Nephron (organoid): Measurements from ENCODE around the gene MAP4K4.

Source experiments
- H3K27ac Mint-ChIP-seq, 3 experiments: 2 replicates each; pipeline ENCODE4 v1.8.0; 2020; ENCODE audit warnings: mixed read lengths in 3 of 3, mild to moderate bottlenecking in 2 of 3, moderate library complexity in 1 of 3
- H3K27me3 Mint-ChIP-seq: 2 replicates; pipeline ENCODE4 v1.8.0; 2021; ENCODE audit warnings: low read depth, mild to moderate bottlenecking, moderate library complexity, mixed read lengths
- H3K36me3 Mint-ChIP-seq: 2 replicates; pipeline ENCODE4 v1.8.0; 2020; ENCODE audit warnings: low read depth, mixed read lengths
- H3K4me1 Mint-ChIP-seq: 2 replicates; pipeline ENCODE4 v1.8.0; 2020; ENCODE audit warnings: mixed read lengths
- H3K4me3 Mint-ChIP-seq, 3 experiments: 2 replicates each; pipeline ENCODE4 v1.8.0; 2020; ENCODE audit warnings: mild to moderate bottlenecking in 3 of 3, mixed read lengths in 3 of 3, moderate library complexity in 2 of 3
- H3K9me3 Mint-ChIP-seq: 2 replicates; pipeline ENCODE4 v1.8.0; 2020; ENCODE audit warnings: mixed read lengths
- TF ChIP-seq, protein P1 (sequence below), 3 experiments: fragments of 200-600 bp; sonication (generic); IDR thresholded peaks; one replicate each; pipeline ENCODE4 v1.5.0; 2021; ENCODE audit warnings: antibody characterized with exemption in 3 of 3; ENCODE audit not compliant: unreplicated experiment in 3 of 3

Gene MAP4K4

DNA sequence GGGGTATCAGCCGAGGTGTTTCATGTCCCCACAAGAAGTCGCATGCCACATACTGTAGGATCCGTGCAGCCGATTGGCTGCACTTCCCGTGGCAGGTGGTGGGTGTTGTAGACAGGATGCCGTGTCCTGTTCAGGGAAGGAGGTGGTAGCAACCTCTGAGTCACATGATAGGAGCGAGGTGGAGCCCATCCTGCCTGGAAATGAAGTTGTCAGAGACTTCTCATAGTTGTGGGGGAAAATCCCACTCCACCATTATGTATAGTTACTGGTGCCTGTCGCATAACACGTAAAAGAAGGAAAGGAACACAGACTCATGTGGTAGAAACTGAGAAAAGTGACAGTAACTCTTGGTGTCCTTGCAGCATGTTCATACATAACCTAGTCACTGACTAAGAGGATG lies 202.9 kb downstream of the MAP4K4 start:
- TF ChIP-seq, protein P1, sequence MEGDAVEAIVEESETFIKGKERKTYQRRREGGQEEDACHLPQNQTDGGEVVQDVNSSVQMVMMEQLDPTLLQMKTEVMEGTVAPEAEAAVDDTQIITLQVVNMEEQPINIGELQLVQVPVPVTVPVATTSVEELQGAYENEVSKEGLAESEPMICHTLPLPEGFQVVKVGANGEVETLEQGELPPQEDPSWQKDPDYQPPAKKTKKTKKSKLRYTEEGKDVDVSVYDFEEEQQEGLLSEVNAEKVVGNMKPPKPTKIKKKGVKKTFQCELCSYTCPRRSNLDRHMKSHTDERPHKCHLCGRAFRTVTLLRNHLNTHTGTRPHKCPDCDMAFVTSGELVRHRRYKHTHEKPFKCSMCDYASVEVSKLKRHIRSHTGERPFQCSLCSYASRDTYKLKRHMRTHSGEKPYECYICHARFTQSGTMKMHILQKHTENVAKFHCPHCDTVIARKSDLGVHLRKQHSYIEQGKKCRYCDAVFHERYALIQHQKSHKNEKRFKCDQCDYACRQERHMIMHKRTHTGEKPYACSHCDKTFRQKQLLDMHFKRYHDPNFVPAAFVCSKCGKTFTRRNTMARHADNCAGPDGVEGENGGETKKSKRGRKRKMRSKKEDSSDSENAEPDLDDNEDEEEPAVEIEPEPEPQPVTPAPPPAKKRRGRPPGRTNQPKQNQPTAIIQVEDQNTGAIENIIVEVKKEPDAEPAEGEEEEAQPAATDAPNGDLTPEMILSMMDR (IDR thresholded peaks at IDR 0.05; ENCODE audit: unreplicated experiment in 3 of 3), result no peak
- Mint-ChIP-seq H3K27me3 (no peaks in the 10 kb centered on the region), H3K4me1 (no peaks in the 10 kb centered on the region)

DNA sequence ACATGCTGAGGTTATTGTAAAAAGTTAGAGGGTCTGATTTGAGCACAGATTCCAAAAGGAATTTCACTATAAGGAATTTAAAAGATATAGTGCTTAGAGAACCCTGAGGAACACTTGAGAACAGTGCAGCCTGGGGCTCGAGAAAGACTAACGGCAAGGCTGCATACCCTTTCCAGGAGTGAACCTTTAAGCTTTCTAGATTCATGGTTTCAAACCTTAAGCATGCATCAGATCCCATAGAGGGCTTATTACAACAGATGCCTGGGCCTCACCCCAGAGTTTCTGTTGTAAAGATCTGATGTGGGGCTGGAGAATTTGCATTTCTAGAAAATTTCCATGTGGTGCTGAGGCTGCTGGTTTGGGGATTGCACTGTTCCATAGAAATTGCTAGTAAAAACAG lies 203.7 kb downstream of the MAP4K4 start:
- Mint-ChIP-seq H3K4me3 (no peak overlapping the region), H3K27me3 (no peaks in the 10 kb centered on the region), H3K36me3 (peaks cover 19% of the 10 kb centered on the region), H3K27ac (no peak overlapping the region), H3K4me1 (no peaks in the 10 kb centered on the region), H3K9me3 (peaks cover 14% of the 10 kb centered on the region)
- TF ChIP-seq, protein P1 (IDR thresholded peaks at IDR 0.05; ENCODE audit: unreplicated experiment in 3 of 3), result no peak

More for the DNA sequence above, 202.9 kb downstream of the MAP4K4 start:
- Mint-ChIP-seq H3K9me3 (peaks cover 6% of the 10 kb centered on the region), H3K27ac (no peak overlapping the region), H3K4me3 (no peak overlapping the region), H3K36me3 (peaks cover 27% of the 10 kb centered on the region)

DNA sequence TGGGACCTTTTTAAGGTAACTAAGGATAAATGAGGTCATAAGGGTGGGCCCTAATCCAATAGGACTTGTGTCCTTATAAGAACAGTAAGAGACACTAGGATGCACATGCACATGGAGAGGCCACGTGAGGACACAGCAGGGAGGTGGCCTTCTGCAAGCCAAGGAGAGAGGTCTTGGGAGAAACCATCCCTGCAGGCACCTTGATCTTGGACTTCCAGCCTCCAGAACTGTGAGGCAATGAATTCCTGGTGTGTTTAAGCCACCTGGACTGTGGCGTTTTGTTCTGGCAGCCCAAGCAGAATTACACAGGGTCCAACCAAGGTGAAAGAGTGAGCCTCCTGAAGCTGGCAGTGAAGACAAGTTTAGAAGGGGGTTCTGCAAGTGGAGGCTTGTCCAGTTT lies 204.7 kb downstream of the MAP4K4 start:
- H3K27ac Mint-ChIP-seq, result no peak overlapping the region
- H3K9me3 Mint-ChIP-seq, result peaks cover 16% of the 10 kb centered on the region
- no peaks in the 10 kb centered on the region for H3K4me1 Mint-ChIP-seq
- no peaks in the 10 kb centered on the region for H3K27me3 Mint-ChIP-seq
- no peak overlapping the region for H3K4me3 Mint-ChIP-seq
- TF ChIP-seq, protein P1 (IDR thresholded peaks at IDR 0.05; ENCODE audit: unreplicated experiment in 3 of 3), result no peak
- peaks cover 13% of the 10 kb centered on the region for H3K36me3 Mint-ChIP-seq

DNA sequence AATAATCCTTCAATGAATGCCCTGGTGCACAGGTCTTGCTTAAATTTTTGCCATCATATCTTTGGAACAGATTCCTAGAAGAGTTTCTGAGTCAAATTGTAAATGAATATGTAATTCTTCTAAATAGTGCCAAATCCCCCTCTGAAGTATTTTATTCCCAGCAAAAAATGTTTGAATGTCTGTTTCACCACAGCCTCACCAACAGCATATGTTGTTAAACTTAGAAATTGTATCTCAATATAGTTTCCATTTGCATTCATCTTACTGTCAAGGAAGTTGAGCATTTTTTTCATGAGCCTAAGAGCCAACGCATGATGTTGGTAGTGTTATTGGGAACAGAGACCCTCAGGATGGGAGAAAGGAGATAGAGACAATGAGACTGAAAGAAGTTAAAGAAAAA lies 207.4 kb downstream of the MAP4K4 start:
- H3K9me3 Mint-ChIP-seq, result peaks cover 27% of the 10 kb centered on the region
- no peak overlapping the region for H3K4me3 Mint-ChIP-seq
- H3K27ac Mint-ChIP-seq, result no peak overlapping the region
- H3K4me1 Mint-ChIP-seq, result no peaks in the 10 kb centered on the region
- no peaks in the 10 kb centered on the region for H3K36me3 Mint-ChIP-seq
- no peaks in the 10 kb centered on the region for H3K27me3 Mint-ChIP-seq
- TF ChIP-seq, protein P1 (IDR thresholded peaks at IDR 0.05; ENCODE audit: unreplicated experiment in 3 of 3), result no peak

DNA sequence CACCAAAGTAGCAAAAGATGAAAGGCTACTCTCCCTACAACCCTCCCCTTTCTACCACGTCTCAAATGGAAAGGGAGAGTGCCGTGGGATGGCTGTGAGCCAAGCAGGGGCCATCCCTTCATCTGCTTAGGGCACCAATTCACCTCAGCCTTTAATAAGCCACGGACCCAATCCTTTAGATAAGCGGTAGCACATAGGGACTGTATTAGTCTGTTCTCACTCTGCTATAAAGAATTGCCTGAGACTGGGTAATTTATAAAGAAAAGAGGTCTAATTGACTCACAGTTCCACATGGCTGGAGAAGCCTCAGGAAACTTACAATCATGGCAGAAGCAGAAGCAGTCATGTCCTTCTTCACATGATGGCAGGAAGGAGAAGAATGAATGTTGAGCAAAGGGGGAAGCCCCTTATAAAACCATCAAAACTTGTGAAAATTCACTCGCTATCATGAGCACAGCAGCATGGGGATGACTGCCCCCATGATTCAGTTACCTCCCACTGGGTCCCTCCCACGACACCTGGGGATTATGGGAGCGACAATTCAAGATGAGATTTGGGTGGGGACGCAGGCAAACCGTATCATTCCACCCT lies 208.3 kb downstream of the MAP4K4 start:
- Mint-ChIP-seq H3K27me3 (no peaks in the 10 kb centered on the region), H3K4me3 (no peak overlapping the region), H3K4me1 (no peaks in the 10 kb centered on the region), H3K36me3 (peaks cover 4% of the 10 kb centered on the region), H3K9me3 (peaks cover 36% of the 10 kb centered on the region), H3K27ac (no peak overlapping the region)
- TF ChIP-seq, protein P1 (IDR thresholded peaks at IDR 0.05; ENCODE audit: unreplicated experiment in 3 of 3), result no peak

DNA sequence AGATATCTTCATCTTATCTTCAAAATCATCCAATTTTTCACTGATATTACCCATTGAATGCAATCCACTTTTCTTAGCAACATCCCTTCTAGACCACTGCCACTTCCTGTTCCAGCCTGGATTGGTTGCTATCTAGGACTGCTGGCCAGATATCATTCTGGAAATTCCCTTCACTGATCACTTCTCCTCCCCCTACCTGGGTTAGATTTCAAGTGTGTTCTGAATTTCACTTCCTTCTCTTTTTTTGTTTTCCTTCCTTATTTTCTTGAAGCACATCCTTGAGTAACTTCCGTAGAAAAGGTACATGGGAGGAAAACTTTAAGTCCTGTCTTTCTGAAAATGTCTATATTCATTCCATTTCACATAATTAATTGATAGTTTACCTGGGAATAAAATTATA lies 212.3 kb downstream of the MAP4K4 start:
- no peak overlapping the region for H3K4me3 Mint-ChIP-seq
- H3K27ac Mint-ChIP-seq, result no peak overlapping the region
- no peaks in the 10 kb centered on the region for H3K27me3 Mint-ChIP-seq
- H3K36me3 Mint-ChIP-seq, result peaks cover 4% of the 10 kb centered on the region
- H3K9me3 Mint-ChIP-seq, result peaks cover 34% of the 10 kb centered on the region
- TF ChIP-seq, protein P1 (IDR thresholded peaks at IDR 0.05; ENCODE audit: unreplicated experiment in 3 of 3), result no peak
- H3K4me1 Mint-ChIP-seq, result no peaks in the 10 kb centered on the region
